Stimulated activated CD4-positive, alpha-beta T cell treated with anti-CD3 and anti-CD28 coated beads, Interleukin-4, amount 100 ng/mL, for 24 hours (primary cell): ENCODE measurements around the gene ZNF780B.

ENCODE experiments used
- DNase-seq: peaks from one replicate; pipeline ENCODE4 v3.0.0-alpha.2; 2020

The ZNF780B gene

DNA sequence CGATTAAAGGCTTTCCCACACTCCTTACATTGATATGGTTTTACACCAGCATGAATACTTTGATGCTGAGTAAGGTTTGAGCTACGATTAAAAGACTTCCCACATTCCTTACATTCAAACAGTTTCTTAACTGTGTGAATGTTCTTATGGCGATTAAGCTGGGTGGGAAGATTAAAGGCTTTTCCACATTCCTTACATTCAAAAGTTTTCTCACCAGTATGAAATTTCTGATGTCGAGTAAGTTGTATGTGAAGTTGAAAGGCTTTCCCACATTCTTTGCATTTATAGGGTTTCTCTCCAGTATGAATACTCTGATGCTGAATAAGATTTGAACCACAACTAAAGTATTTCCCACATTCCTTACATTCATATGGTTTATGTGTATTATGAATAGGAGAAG lies 20.0 kb downstream of the ZNF780B start:
- DNase-seq = no peak

DNA sequence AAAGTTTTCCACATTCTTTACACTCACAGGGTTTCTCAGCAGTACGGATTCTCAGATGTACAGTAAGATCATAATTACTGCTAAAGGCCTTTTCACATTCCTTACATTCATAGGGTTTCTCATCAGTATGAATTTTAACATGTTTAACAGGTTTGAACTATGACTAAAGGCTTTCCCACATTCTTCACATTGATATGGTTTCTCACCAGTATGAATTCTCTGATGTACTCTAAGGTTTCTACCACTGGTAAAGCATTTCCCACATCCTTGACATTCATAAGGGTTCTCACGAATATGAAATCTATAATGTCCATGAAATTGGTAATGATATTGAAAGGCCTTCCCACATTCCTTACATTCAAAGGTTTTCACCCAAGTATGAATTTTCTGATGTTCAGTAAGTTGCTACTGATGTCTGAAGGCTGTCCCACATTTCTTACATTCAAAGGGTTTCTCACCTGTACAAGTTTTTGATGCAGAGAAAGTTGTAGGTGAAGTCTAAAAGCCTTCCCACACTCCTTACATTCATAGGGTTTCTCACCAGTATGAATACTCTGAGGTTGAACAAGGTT lies 22.0 kb downstream of the ZNF780B start:
- no peak for DNase-seq

- DNase-seq = no peak
Measured at GRCh38 chr19:40026597-40026970, 29.4 kb downstream of the ZNF780B start.

GRCh38 chr19:40025938-40026596 lies 30.0 kb downstream of the ZNF780B start:
- DNase-seq = no peak

GRCh38 chr19:40023969-40024368 lies 32.1 kb downstream of the ZNF780B start:
- DNase-seq = no peak

- DNase-seq = no peak
Measured at GRCh38 chr19:40013991-40014390, 42.0 kb downstream of the ZNF780B start.

GRCh38 chr19:40009674-40010073 lies 46.4 kb downstream of the ZNF780B start:
- DNase-seq = no peak

- DNase-seq = no peak
Measured at GRCh38 chr19:40006273-40006691, 49.7 kb downstream of the ZNF780B start.

GRCh38 chr19:40005691-40006272 lies 50.2 kb downstream of the ZNF780B start:
- no peak for DNase-seq

DNA sequence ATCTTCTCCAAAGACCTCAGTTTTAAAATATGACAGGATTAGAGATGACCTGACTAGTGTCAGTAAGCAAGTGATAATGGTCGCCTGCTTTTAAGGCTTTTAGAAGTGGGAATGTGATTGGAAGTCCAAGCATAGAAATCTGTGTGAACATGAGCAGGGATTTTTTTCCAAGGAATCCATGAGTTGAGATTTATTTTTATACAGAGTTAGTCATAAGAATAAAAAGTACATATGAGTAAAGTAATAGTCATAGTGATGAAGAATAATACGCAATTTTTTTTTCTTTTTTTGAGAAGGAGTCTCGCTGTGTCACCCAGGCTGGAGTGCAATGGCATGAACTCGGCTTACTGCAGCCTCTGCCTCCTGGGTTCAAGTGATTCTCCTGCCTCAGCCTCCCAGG lies 57.5 kb downstream of the ZNF780B start:
- DNase-seq = no peak

- DNase-seq = peak; percentile 37
Measured at GRCh38 chr19:39997638-39998216, 58.3 kb downstream of the ZNF780B start.

- DNase-seq = peak; percentile 91
Measured at GRCh38 chr19:39996811-39997637, 59.0 kb downstream of the ZNF780B start, which contains the start of gene ZNF546. TSS of gene ZNF546 (plus strand) at chr19:39997060. CDS start at chr19:39998327, 1,267 bp downstream.

- peak; percentile 52 for DNase-seq
Measured at GRCh38 chr19:39996218-39996810, 59.7 kb downstream of the ZNF780B start.

- DNase-seq = no peak
Measured at GRCh38 chr19:39995794-39996193, 60.2 kb downstream of the ZNF780B start.

DNA sequence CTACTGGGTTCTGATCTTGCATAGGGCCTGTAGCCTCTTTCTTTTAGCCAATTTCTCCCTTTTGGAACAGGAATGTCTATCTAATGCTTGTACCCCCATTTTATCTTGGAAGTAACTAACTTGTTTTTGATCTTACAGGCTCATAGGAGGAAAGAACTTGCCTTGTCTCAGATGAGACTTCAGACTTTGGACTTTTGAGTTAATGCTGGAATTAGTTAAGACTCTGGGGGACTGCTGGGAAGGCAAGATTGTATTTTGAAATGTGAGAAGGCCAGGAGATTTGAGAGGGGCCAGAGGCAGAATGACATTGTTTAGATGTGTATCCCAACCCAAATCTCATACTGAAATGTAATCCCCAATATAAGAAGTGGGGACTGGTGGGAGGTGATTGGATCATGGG lies 61.7 kb downstream of the ZNF780B start:
- no peak for DNase-seq

DNA sequence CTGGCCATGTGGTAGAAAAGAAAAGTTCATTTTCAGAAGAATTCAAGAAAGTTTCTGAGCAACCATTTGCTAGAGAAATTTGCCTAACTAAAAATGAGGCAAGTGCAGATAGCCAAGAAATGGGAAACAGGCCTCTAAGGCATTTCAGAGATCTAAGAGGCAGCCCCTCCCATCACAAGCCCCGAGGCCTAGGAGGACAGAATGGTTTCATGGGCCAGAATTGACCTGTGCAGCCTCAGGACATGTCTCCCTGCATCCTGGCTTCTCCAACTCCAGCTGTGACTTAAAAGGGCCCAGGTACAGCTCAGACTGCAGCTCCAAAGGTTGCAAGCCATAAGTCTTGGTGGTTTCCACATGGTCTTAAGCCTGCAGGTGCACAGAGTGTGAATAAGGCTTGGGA lies 62.4 kb downstream of the ZNF780B start:
- no peak for DNase-seq

DNA sequence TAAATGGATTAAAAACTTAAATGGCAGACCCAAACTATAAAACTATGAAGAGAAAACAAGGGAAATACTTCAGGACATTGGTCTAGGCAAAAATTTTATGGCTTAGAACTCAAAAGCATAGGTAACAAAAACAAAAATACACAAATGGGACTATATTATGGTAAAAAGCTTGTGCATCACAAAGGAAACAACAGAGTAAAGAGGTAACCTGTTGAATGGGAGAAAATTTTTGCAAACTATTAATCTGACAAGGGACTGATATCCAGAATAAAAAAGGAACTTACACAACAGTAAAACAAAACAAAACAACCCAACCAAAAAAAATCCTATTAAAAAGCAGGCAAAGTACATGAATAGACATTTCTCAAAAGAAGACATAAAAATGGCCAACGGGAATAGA lies 68.4 kb downstream of the ZNF780B start:
- no peak for DNase-seq

DNA sequence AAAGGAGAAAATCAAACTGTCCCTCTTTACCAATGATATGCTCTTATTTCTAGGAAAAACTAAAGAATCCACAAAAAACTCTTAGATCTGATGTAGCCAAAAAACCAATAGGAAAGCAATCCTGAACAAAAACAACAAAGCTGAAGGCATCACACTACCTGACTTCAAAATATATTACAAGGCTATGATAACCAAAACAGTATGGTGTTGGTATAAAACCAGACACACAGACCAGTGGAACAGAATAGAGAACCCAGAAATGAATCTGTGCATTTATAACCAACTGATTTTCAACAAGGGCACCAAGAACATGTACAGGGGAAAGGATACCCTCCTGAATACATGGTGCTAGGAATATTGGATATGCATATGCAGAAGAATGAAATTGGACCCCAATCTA lies 68.9 kb downstream of the ZNF780B start:
- no peak for DNase-seq

- DNase-seq = no peak
Measured at GRCh38 chr19:39986643-39987042, 69.4 kb downstream of the ZNF780B start.

- no peak for DNase-seq
Measured at GRCh38 chr19:39983695-39984300, 72.2 kb downstream of the ZNF780B start.

DNA sequence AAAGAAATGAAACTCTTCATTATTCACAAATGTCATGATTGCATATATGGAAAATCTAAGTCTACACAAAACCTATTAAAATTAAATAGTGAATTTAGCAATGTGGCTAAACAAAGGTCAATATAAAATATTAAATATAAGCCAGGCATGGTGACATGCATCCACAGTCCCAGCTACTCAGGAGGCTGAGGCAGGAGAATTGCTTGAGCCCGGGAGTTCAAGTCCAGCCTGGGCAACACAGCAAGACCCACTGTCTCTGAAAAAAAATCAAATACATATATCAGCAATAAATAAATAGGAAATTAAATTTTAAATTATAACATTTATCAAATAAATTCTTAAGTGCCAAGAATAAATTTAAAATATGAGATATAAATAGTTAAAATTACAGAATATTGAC lies 73.1 kb downstream of the ZNF780B start:
- DNase-seq = no peak
